ENCODE measurements around the gene AXL. TPM values are rescaled to one million over a fixed set of nuclear protein-coding genes. Genes with fewer than 3 reads are reported as not detected.

The AXL gene
- total RNA-seq, 1 donor from 2014 or later = 20.9 TPM

- Mint-ChIP-seq H3K4me1 (ENCODE audit: unreplicated experiment) (no peaks in the 10 kb centered on the region), H3K27ac (no peak overlapping the region), H3K36me3 (peaks cover 12% of the 10 kb centered on the region), H3K4me3 (no peak overlapping the region), H3K27me3 (no peaks in the 10 kb centered on the region), H3K9me3 (no peaks in the 10 kb centered on the region)
- DNase-seq (ENCODE audit: extremely low spot score, unreplicated experiment) = no peak
- no peak for TF ChIP-seq CTCF (conservative IDR thresholded peaks at IDR 0.05)
These were observed 22.8 kb downstream of the AXL start for GRCh38 chr19:41241859-41242258.

GRCh38 chr19:41244117-41244516, 25.1 kb downstream of the AXL start:
- Mint-ChIP-seq H3K27me3 (no peaks in the 10 kb centered on the region), H3K4me3 (no peak overlapping the region), H3K36me3 (peaks cover 20% of the 10 kb centered on the region), H3K4me1 (ENCODE audit: unreplicated experiment) (no peaks in the 10 kb centered on the region), H3K27ac (no peak overlapping the region), H3K9me3 (no peaks in the 10 kb centered on the region)
- no peak for DNase-seq (ENCODE audit: extremely low spot score, unreplicated experiment)
- no peak for TF ChIP-seq CTCF (conservative IDR thresholded peaks at IDR 0.05)

- no peak overlapping the region for H3K4me3 Mint-ChIP-seq
- peaks cover 10% of the 10 kb centered on the region for H3K36me3 Mint-ChIP-seq
- no peaks in the 10 kb centered on the region for H3K4me1 Mint-ChIP-seq (ENCODE audit: unreplicated experiment)
These were observed 26.8 kb downstream of the AXL start for GRCh38 chr19:41245843-41246242.

GRCh38 chr19:41248895-41249294, 29.9 kb downstream of the AXL start:
- Mint-ChIP-seq H3K4me3 (no peak overlapping the region), H3K9me3 (no peaks in the 10 kb centered on the region), H3K27ac (no peak overlapping the region), H3K4me1 (ENCODE audit: unreplicated experiment) (no peaks in the 10 kb centered on the region), H3K36me3 (peaks cover 19% of the 10 kb centered on the region), H3K27me3 (no peaks in the 10 kb centered on the region)
- no peak for TF ChIP-seq CTCF (conservative IDR thresholded peaks at IDR 0.05)
- no peak for DNase-seq (ENCODE audit: extremely low spot score, unreplicated experiment)

More at GRCh38 chr19:41245843-41246242, 26.8 kb downstream of the AXL start:
- H3K27me3 Mint-ChIP-seq = no peaks in the 10 kb centered on the region
- H3K9me3 Mint-ChIP-seq = no peaks in the 10 kb centered on the region
- no peak overlapping the region for H3K27ac Mint-ChIP-seq
- TF ChIP-seq CTCF (conservative IDR thresholded peaks at IDR 0.05) = no peak
- no peak for DNase-seq (ENCODE audit: extremely low spot score, unreplicated experiment)

GRCh38 chr19:41249707-41250423, 30.8 kb downstream of the AXL start:
- Mint-ChIP-seq H3K4me1 (ENCODE audit: unreplicated experiment) (no peaks in the 10 kb centered on the region), H3K36me3 (peaks cover 19% of the 10 kb centered on the region), H3K4me3 (no peak overlapping the region), H3K9me3 (no peaks in the 10 kb centered on the region), H3K27me3 (no peaks in the 10 kb centered on the region), H3K27ac (no peak overlapping the region)
- no peak for DNase-seq (ENCODE audit: extremely low spot score, unreplicated experiment)
- TF ChIP-seq CTCF (conservative IDR thresholded peaks at IDR 0.05) = no peak
